Aorta (tissue), 5 donors: ENCODE measurements around the gene NRL. TPM values are rescaled to one million over a fixed set of nuclear protein-coding genes. Genes with fewer than 3 reads are reported as not detected.
A peak's percentile ranks its signal among the peaks of the same experiment; 100 is the strongest.

Source experiments
- ATAC-seq: fragments of 200-7000 bp; cut with Tn5 transposase; one replicate; pipeline ENCODE4 v1.9.1; 2022; ENCODE audit warnings: moderate library complexity; ENCODE audit not compliant: low FRiP score
- DNase-seq, 2 donors: peaks; one replicate each; pipeline ENCODE4 v3.0.0-alpha.2; 2020
- H3K27ac ChIP-seq, 2 donors: one replicate each; pipeline ENCODE4 v1.5.1; 2013; ENCODE audit warnings: low read length in 2 of 2, mild to moderate bottlenecking in 2 of 2, moderate library complexity in 2 of 2, control low read depth in 1 of 2, inconsistent platforms in 1 of 2, low read depth in 1 of 2
- H3K27me3 ChIP-seq, 2 donors: one replicate each; pipeline ENCODE4 v1.6.1; 2013; ENCODE audit warnings: control low read depth in 1 of 2, low read length in 1 of 2, mild to moderate bottlenecking in 1 of 2, moderate library complexity in 1 of 2; ENCODE audit not compliant: insufficient read depth in 2 of 2, control insufficient read depth in 1 of 2
- H3K36me3 ChIP-seq, 2 donors: one replicate each; pipeline ENCODE4 v1.6.1; 2013; ENCODE audit warnings: control low read depth in 1 of 2, low read length in 1 of 2, mild to moderate bottlenecking in 1 of 2; ENCODE audit not compliant: insufficient read depth in 2 of 2, control insufficient read depth in 1 of 2
- H3K4me1 ChIP-seq, 2 donors: one replicate each; pipeline ENCODE4 v1.6.1; 2013; ENCODE audit warnings: low read length in 2 of 2, control low read depth in 1 of 2, mild to moderate bottlenecking in 1 of 2, moderate library complexity in 1 of 2; ENCODE audit not compliant: insufficient read depth in 2 of 2, control insufficient read depth in 1 of 2
- H3K4me3 ChIP-seq, 2 donors: one replicate each; pipeline ENCODE4 v1.5.1; 2013; ENCODE audit warnings: low read length in 2 of 2, control low read depth in 1 of 2, mild to moderate bottlenecking in 1 of 2
- H3K9me3 ChIP-seq: one replicate; pipeline ENCODE4 v1.6.1; 2013; ENCODE audit warnings: mild to moderate bottlenecking, low read length; ENCODE audit not compliant: control insufficient read depth
- WGBS, 2 donors: extraction: QIAGEN DNeasy Blood & Tissue Kit; methylation state at CpG; one replicate each; pipeline ENCODE4 v1.1.7; 2013; 5-methylcytosine and 5-hydroxymethylcytosine counted together
- intact Hi-C, 2 donors: fragments of 100-400 bp; cut with DNase I; formaldehyde crosslinking; loops; one replicate each; pipeline versions ENCODE4 v1.14.2 to v1.15.0; 2022
- polyA plus RNA-seq, 2 donors: library from polyadenylated mRNA; stranded (reverse); fragments of 200-250 nt; gene quantifications; one replicate each; pipeline ENCODE4 v1.2.3, GENCODE V29; 2013
- total RNA-seq, 2 donors: library from RNA; stranded (reverse); fragmentation: NEBNext Ultra II Directional; extraction: Animal tissue kit (Norgen Biotek cat#: 25700); gene quantifications; one replicate each; pipeline ENCODE4 v1.2.1, GENCODE V29; 2021
- donor health status: healthy with polysubstance abuse.
- donor health status: Bipolar disorder and iron deficiency.
- donor health status: DM: no; HTN: no; CAD: no.
- donor health status: DM: no; HTN: no; CAD: no.
- donor health status: DM: yes; HTN: yes; CAD: no.

Gene NRL
- total and polyA plus RNA-seq, 4 donors, result 0.63 to 1.4 (median 1.2) TPM

DNA sequence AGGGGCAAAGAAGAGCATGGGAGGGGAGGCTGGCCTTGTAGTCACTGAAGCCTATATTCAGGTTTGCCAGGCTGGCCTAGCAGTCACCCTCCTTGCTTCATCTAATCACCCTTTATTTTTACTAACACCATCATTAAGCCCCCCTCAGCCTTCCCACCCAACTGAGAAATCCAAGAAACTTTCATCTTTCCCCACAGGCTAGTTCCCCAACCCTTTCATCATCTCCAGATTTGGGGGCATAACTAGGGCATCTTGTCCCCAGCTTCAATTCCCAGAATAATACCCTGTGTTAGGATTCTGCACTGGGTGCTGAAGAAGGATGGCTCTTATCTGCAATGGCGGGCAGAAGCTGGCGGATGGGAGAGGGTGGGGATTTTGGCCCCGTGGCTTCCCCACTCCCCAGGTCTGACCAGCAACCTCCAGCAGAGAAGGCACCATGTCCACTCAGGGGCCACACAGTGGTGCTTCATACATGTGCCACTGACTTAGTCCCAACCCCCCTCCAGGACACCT, 13.7 kb downstream of the NRL start:
- intact Hi-C loops, result no loop called here
- Histone ChIP-seq H3K4me1 (no peaks in the 10 kb centered on the region), H3K4me3 (no peak overlapping the region), H3K9me3 (no peaks in the 10 kb centered on the region), H3K27ac (no peak overlapping the region), H3K27me3 (no peaks in the 10 kb centered on the region), H3K36me3 (no peaks in the 10 kb centered on the region)
- DNase-seq (peak in 1 of 2 donors; percentile 17), ATAC-seq (no peak)
- WGBS, 2 donors, result 94 to 97% methylated on average over 3 of the region's 3 CpGs

DNA sequence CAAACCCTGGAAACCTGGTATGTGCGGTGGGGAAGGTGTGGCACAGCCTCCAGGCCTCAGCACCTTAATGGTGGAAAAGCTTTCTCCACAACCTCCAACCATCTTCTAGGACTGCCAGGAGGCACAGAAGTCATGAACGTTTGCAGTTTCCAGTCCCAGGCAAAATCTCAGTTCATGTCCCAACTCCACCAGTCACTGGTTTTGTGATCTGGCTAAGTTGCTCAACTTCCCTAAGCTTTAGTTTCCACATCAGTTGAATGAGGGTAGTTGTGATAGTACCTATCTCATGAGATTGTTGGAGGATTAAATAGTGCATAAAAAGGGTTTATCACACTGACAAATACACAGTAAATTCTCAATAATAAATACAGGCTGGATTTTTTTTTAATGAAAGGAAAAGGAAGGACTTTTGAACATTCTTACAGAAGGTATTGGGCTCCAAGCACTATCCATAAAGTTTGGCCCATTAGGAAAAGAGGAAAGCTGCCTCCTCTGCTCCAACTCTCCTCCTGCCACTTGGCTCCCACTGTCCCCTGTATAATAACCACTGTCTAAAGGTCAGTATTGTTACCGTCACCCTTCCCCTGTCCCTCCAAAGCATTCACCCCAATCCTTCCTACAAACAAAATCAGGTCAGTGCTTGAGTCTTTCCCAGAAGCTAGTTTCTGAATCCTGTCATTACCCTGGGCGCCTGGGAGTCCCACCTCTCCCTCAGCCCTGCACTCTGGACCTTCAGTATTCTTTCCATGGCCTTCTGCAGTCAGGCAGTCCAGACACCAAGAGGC, 14.4 kb downstream of the NRL start:
- ATAC-seq (no peak), DNase-seq (no peak)
- no peak overlapping the region for H3K27ac ChIP-seq
- no peaks in the 10 kb centered on the region for H3K27me3 ChIP-seq
- intact Hi-C loops, result no loop called here
- H3K4me1 ChIP-seq, result no peaks in the 10 kb centered on the region
- H3K9me3 ChIP-seq, result no peaks in the 10 kb centered on the region
- H3K36me3 ChIP-seq, result no peaks in the 10 kb centered on the region
- 74 to 81% methylated on average over 4 of the region's 4 CpGs for WGBS, 2 donors
- H3K4me3 ChIP-seq, result no peak overlapping the region

- Histone ChIP-seq H3K9me3 (no peaks in the 10 kb centered on the region), H3K36me3 (no peaks in the 10 kb centered on the region), H3K27me3 (no peaks in the 10 kb centered on the region), H3K4me1 (no peaks in the 10 kb centered on the region), H3K27ac (no peak overlapping the region), H3K4me3 (no peak overlapping the region)
- intact Hi-C loops, result no loop called here
- WGBS, 2 donors, result 85 to 87% methylated on average over 17 of the region's 17 CpGs
- peak; percentile 38 to 72 for DNase-seq
- no peak for ATAC-seq
These were observed 15.6 kb downstream of the NRL start for GRCh38 chr14:24098927-24099813.

DNA sequence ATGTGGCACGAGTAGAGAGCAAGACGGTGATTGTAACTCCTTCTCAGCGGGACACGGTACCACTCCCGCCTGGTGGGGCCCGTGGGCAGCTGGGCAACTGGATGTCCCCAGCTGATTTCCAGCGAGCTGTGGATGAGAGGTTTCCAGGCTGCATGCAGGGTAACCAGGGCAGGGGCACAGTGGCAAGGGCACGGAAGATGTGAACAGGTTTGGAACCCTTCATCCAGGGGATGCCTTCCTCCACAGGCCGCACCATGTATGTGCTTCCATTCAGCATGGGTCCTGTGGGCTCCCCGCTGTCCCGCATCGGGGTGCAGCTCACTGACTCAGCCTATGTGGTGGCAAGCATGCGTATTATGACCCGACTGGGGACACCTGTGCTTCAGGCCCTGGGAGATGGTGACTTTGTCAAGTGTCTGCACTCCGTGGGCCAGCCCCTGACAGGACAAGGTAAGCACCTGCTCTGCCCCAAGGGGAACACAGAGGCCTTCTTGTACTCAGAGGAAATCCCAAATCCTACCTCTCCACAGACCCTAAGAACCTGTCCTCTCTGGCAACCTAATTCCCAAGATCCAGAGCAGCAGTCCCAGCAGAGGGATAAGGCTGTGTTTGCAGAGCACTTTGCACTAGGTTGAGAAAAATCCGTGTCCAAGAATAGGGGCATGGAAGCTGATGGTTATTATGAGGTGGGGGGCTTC, 16.4 kb downstream of the NRL start:
- H3K27ac ChIP-seq, result no peak overlapping the region
- no peaks in the 10 kb centered on the region for H3K27me3 ChIP-seq
- no peaks in the 10 kb centered on the region for H3K4me1 ChIP-seq
- no peaks in the 10 kb centered on the region for H3K36me3 ChIP-seq
- DNase-seq (peak; percentile 37 to 73), ATAC-seq (no peak)
- H3K9me3 ChIP-seq, result no peaks in the 10 kb centered on the region
- intact Hi-C loops, result no loop called here
- no peak overlapping the region for H3K4me3 ChIP-seq
- 94% methylated on average over 16 of the region's 16 CpGs for WGBS, 2 donors

DNA sequence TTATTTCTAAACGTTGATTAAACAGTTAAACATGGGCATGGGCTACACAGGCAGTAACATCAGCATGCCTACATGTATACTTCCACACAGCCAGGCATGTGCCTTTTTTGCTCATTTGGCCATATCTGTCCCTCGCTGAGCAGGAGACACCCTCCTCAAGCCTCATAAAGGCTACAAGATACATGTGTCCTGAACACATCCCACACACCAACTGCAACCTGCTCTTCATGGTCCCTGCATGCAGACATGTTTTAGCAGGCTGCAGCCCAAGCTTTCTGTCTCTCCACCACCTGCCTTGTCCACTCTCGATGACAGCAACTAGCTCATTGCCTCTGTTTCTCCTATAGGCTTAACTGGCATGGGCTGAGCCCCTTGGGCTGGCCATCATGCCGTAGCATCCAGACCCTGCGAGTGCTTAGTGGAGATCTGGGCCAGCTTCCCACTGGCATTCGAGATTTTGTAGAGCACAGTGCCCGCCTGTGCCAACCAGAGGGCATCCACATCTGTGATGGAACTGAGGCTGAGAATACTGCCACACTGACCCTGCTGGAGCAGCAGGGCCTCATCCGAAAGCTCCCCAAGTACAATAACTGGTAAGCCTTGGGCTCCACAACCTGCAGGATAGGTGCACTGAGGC, 18.1 kb downstream of the NRL start:
- Histone ChIP-seq H3K4me1 (no peaks in the 10 kb centered on the region), H3K4me3 (no peak overlapping the region), H3K27ac (no peak overlapping the region), H3K9me3 (no peaks in the 10 kb centered on the region), H3K27me3 (no peaks in the 10 kb centered on the region), H3K36me3 (no peaks in the 10 kb centered on the region)
- ATAC-seq (no peak), DNase-seq (peak; percentile 38 to 39)
- WGBS, 2 donors, result 92% methylated on average over 8 of the region's 8 CpGs
- intact Hi-C loops, result no loop called here

GRCh38 chr14:24095271-24096068, 19.3 kb downstream of the NRL start:
- no peak overlapping the region for H3K4me3 ChIP-seq
- H3K4me1 ChIP-seq, result no peaks in the 10 kb centered on the region
- H3K27ac ChIP-seq, result no peak overlapping the region
- no peaks in the 10 kb centered on the region for H3K36me3 ChIP-seq
- DNase-seq (peak; percentile 78 to 83), ATAC-seq (no peak)
- 72 to 73% methylated on average over 12 of the region's 12 CpGs for WGBS, 2 donors
- intact Hi-C loops, result no loop called here
- no peaks in the 10 kb centered on the region for H3K27me3 ChIP-seq
- no peaks in the 10 kb centered on the region for H3K9me3 ChIP-seq

- DNase-seq (peak in 1 of 2 donors; percentile 78), ATAC-seq (no peak)
- Histone ChIP-seq H3K27me3 (no peaks in the 10 kb centered on the region), H3K4me3 (peak overlapping the region; percentile 31 to 56), H3K9me3 (no peaks in the 10 kb centered on the region), H3K4me1 (no peaks in the 10 kb centered on the region), H3K27ac (peak overlapping the region in 1 of 2 donors; percentile 30), H3K36me3 (no peaks in the 10 kb centered on the region)
- 13 to 20% methylated on average over 14 of the region's 14 CpGs for WGBS, 2 donors
- intact Hi-C loops, result loop anchor here (1.0 to 5.0 kb wide), 2 partner anchors 13 to 83 kb away; no protein-coding TSS in a partner anchor
These were observed 19.9 kb downstream of the NRL start for GRCh38 chr14:24094841-24095270.
